Measurements from ENCODE around the gene MX2. TPM values are rescaled to one million over a fixed set of nuclear protein-coding genes. Genes with fewer than 3 reads are reported as not detected.
A peak's percentile ranks its signal among the peaks of the same experiment; 100 is the strongest.

MX2 gene
- total RNA-seq, 1 experiment from 2014 or later: 56.7 TPM

- in situ Hi-C loops (cut with HindIII; ENCODE audit: low pct_unique_long_range_greater_than_20kb, low sequenced_read_pairs): no loop called here
- H3K27ac ChIP-seq (ENCODE audit: low read length): no peak overlapping the region
- TF ChIP-seq REST (IDR thresholded peaks at IDR 0.05; ENCODE audit: insufficient read depth in 1 of 2, low read depth in 2 of 2, low read length in 1 of 2) (no peak), TCF7L2 (IDR thresholded peaks at IDR 0.05; ENCODE audit: low read depth, low read length) (no peak)
- no peak overlapping the region for H3K4me3 ChIP-seq (ENCODE audit: low read depth in 2 of 2, low read length in 2 of 2)
- no peaks in the 10 kb centered on the region for H3K27me3 ChIP-seq (ENCODE audit: control insufficient read depth, insufficient read depth, low read length)
- H3K4me1 ChIP-seq (ENCODE audit: control insufficient read depth, insufficient read depth, low read length): no peaks in the 10 kb centered on the region
- ATAC-seq (no peak), DNase-seq (ENCODE audit: low read depth, low spot score) (no peak)
- BruUV-seq (replicated peaks): no TSS peak
- intact Hi-C loops (cut with micrococcal nuclease; ENCODE audit: unreplicated experiment): loop anchor here (5.0 kb wide), 1 partner anchor 94 kb away; no protein-coding TSS in a partner anchor
- H3K9me3 ChIP-seq (ENCODE audit: control insufficient read depth, insufficient read depth, low read depth, low read length): no peaks in the 10 kb centered on the region
- POLR2A ChIA-PET: no interaction called here
- H3K36me3 ChIP-seq (ENCODE audit: control insufficient read depth, insufficient read depth, low read length): no peaks in the 10 kb centered on the region
- CTCF ChIA-PET: no interaction called here
Observed at GRCh38 chr21:41367945-41368734, 6.3 kb downstream of the MX2 start.

- no peaks in the 10 kb centered on the region for H3K4me1 ChIP-seq (ENCODE audit: control insufficient read depth, insufficient read depth, low read length)
- H3K36me3 ChIP-seq (ENCODE audit: control insufficient read depth, insufficient read depth, low read length): no peaks in the 10 kb centered on the region
- peak overlapping the region; percentile 73; the same call in 1 of the 2 replicates for H3K27ac ChIP-seq (ENCODE audit: low read length)
- TF ChIP-seq SIN3A (IDR thresholded peaks at IDR 0.05; ENCODE audit: borderline replicate concordance, insufficient read depth, low read depth, low read length): no peak
- no peak for TF ChIP-seq CTCF (IDR thresholded peaks at IDR 0.05)
- no peak for TF ChIP-seq REST (IDR thresholded peaks at IDR 0.05; ENCODE audit: insufficient read depth in 1 of 2, low read depth in 2 of 2, low read length in 1 of 2)
- no peak for TF ChIP-seq POLR2AphosphoS5 (IDR thresholded peaks at IDR 0.05; ENCODE audit: low read depth, low read length)
- TF ChIP-seq TCF7L2 (IDR thresholded peaks at IDR 0.05; ENCODE audit: low read depth, low read length): no peak
- no TSS peak for BruUV-seq (replicated peaks)
- intact Hi-C loops (cut with micrococcal nuclease; ENCODE audit: unreplicated experiment): loop anchor here (5.0 kb wide), 1 partner anchor 94 kb away; no protein-coding TSS in a partner anchor
- ChIA-PET CTCF (interaction anchor here (0.8 to 1.9 kb wide), 2 partner anchors 86 to 90 kb away, joined by 3 to 6 read pairs; no protein-coding TSS in a partner anchor), POLR2A (no interaction called here)
- H3K4me3 ChIP-seq (ENCODE audit: low read depth in 2 of 2, low read length in 2 of 2): no peak overlapping the region; a peak in 2 of 4 replicates
- in situ Hi-C loops (cut with HindIII; ENCODE audit: low pct_unique_long_range_greater_than_20kb, low sequenced_read_pairs): no loop called here
- ATAC-seq (no peak), DNase-seq (ENCODE audit: low read depth, low spot score) (no peak)
- H3K9me3 ChIP-seq (ENCODE audit: control insufficient read depth, insufficient read depth, low read depth, low read length): no peaks in the 10 kb centered on the region
- no peaks in the 10 kb centered on the region for H3K27me3 ChIP-seq (ENCODE audit: control insufficient read depth, insufficient read depth, low read length)
Observed at GRCh38 chr21:41368735-41369104, 6.9 kb downstream of the MX2 start.
